SU-DHL-6 (cell line): ENCODE measurements around the gene SLC28A3.

ENCODE experiments used
- H2AFZ ChIP-seq: fragments of 200-600 bp; sonication (generic); 2 replicates; pipeline ENCODE4 v1.6.1; 2014; ENCODE audit warnings: low read depth, mild to moderate bottlenecking, moderate library complexity, mixed read lengths, antibody characterized with exemption, low read length; ENCODE audit not compliant: severe bottlenecking
- H3F3A ChIP-seq: fragments of 200-600 bp; shearing (Covaris generic); 2 replicates; pipeline ENCODE4 v1.6.0; 2016; ENCODE audit warnings: antibody characterized with exemption, mild to moderate bottlenecking; ENCODE audit not compliant: insufficient read depth
- H3K27ac ChIP-seq: fragments of 200-600 bp; sonication (generic); 2 replicates; pipeline ENCODE4 v1.5.1; 2016; ENCODE audit warnings: low read depth, mild to moderate bottlenecking, low read length, moderate library complexity, mixed read lengths
- H3K27me3 ChIP-seq: fragments of 200-600 bp; sonication (generic), shearing (Covaris generic); 2 replicates; pipeline ENCODE4 v1.6.0; 2014; ENCODE audit warnings: mild to moderate bottlenecking, low read length
- H3K36me3 ChIP-seq: fragments of 200-600 bp; sonication (generic); 2 replicates; pipeline ENCODE4 v1.6.1; 2014; ENCODE audit warnings: mild to moderate bottlenecking, low read length, mixed read lengths
- H3K4me2 ChIP-seq: fragments of 300-600, 200-600 bp; shearing (Covaris generic), sonication (generic); 2 replicates; pipeline ENCODE4 v1.6.0; 2014; ENCODE audit warnings: low read length, low read depth, mild to moderate bottlenecking; ENCODE audit not compliant: poor library complexity, severe bottlenecking
- H3K4me3 ChIP-seq: fragments of 200-600 bp; sonication (generic); 2 replicates; pipeline ENCODE4 v1.5.1; 2014; ENCODE audit warnings: antibody characterized with exemption, low read length, mild to moderate bottlenecking, mixed read lengths; ENCODE audit not compliant: insufficient read depth, poor library complexity, severe bottlenecking
- H3K79me2 ChIP-seq: fragments of 200-600 bp; sonication (generic); 2 replicates; pipeline ENCODE4 v1.6.1; 2014; ENCODE audit warnings: mild to moderate bottlenecking, low read length, moderate library complexity; ENCODE audit not compliant: insufficient read depth
- H3K9ac ChIP-seq: fragments of 200-600 bp; sonication (generic); 2 replicates; pipeline ENCODE4 v1.7.0; 2014; ENCODE audit warnings: mild to moderate bottlenecking, low read length
- H3K9me2 ChIP-seq: fragments of 200-600 bp; sonication (generic); replicated peaks from 2 replicates; pipeline ENCODE4 v1.6.1; 2014; ENCODE audit warnings: low read length; ENCODE audit not compliant: insufficient read depth
- H3K9me3 ChIP-seq: fragments of 200-600 bp; sonication (generic); 2 replicates; pipeline ENCODE4 v1.6.1; 2014; ENCODE audit warnings: low read length, mixed read lengths; ENCODE audit not compliant: insufficient read depth
- H4K20me1 ChIP-seq: fragments of 200-600 bp; sonication (generic); 2 replicates; pipeline ENCODE4 v1.6.1; 2014; ENCODE audit warnings: low read depth, mild to moderate bottlenecking, antibody characterized with exemption, low read length, moderate library complexity, mixed read lengths
- CTCF ChIP-seq: fragments of 200-600 bp; sonication (generic); IDR thresholded peaks from one replicate; pipeline ENCODE4 v1.5.1; 2017; ENCODE audit warnings: antibody characterized with exemption, mild to moderate bottlenecking, low read length, moderate library complexity; ENCODE audit not compliant: insufficient read depth, poor library complexity, severe bottlenecking
- EZH2phosphoT487 ChIP-seq: fragments of 200-600 bp; sonication (generic), shearing (Covaris generic); conservative IDR thresholded peaks from 2 replicates; pipeline ENCODE4 v1.6.1; 2018; ENCODE audit warnings: mild to moderate bottlenecking, antibody characterized with exemption, low read length, moderate library complexity, mixed read lengths

Gene SLC28A3

DNA sequence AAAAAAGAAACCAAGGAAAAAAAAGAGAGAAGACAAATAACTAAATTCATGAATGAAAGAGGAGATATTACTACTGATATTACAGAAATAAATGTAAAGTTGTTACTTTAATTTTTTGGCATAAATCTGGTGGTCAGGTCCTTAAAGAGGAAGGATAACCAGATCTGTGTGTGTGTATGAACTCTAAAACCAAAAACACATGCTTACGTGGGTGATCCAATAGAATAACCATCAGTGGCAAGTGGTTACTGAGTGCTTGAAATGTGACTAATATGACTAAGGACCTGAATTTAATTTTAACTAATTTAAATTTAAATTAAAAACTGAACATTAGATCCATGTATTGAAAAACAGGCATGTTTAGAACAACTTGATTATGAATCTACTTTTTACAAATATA is 10.3 kb downstream of the SLC28A3 start:
- H3F3A ChIP-seq = no peaks in the 10 kb centered on the region
- no peak overlapping the region for H3K9ac ChIP-seq
- H3K27ac ChIP-seq = no peak overlapping the region
- TF ChIP-seq CTCF = no peak
- no peak for TF ChIP-seq EZH2phosphoT487
- H3K36me3 ChIP-seq = no peaks in the 10 kb centered on the region
- no peaks in the 10 kb centered on the region for H3K79me2 ChIP-seq
- H2AFZ ChIP-seq = no peak overlapping the region
- H3K9me3 ChIP-seq = no peaks in the 10 kb centered on the region
- no peak overlapping the region for H3K4me2 ChIP-seq
- H3K27me3 ChIP-seq = no peaks in the 10 kb centered on the region
- H4K20me1 ChIP-seq = no peaks in the 10 kb centered on the region
- H3K4me3 ChIP-seq = no peak overlapping the region
- H3K9me2 ChIP-seq = no peaks in the 10 kb centered on the region

GRCh38 chr9:84327184-84327583 is 13.4 kb downstream of the SLC28A3 start:
- Histone ChIP-seq H3K9me3 (no peaks in the 10 kb centered on the region), H3K9me2 (no peaks in the 10 kb centered on the region), H4K20me1 (no peaks in the 10 kb centered on the region), H3K4me2 (no peak overlapping the region), H3K36me3 (no peaks in the 10 kb centered on the region), H2AFZ (no peak overlapping the region), H3K27me3 (no peaks in the 10 kb centered on the region), H3F3A (no peaks in the 10 kb centered on the region), H3K4me3 (no peak overlapping the region), H3K9ac (no peak overlapping the region), H3K79me2 (no peaks in the 10 kb centered on the region), H3K27ac (no peak overlapping the region)
- TF ChIP-seq CTCF = no peak
- no peak for TF ChIP-seq EZH2phosphoT487

GRCh38 chr9:84325347-84325973 is 15.1 kb downstream of the SLC28A3 start:
- no peak overlapping the region for H3K4me2 ChIP-seq
- no peaks in the 10 kb centered on the region for H3K79me2 ChIP-seq
- no peaks in the 10 kb centered on the region for H3K36me3 ChIP-seq
- H3K27ac ChIP-seq = no peak overlapping the region
- no peaks in the 10 kb centered on the region for H3K9me2 ChIP-seq
- no peak overlapping the region for H2AFZ ChIP-seq
- TF ChIP-seq EZH2phosphoT487 (no peak), CTCF (no peak)
- no peaks in the 10 kb centered on the region for H3K9me3 ChIP-seq
- H4K20me1 ChIP-seq = no peaks in the 10 kb centered on the region
- H3K9ac ChIP-seq = no peak overlapping the region
- H3K4me3 ChIP-seq = no peak overlapping the region
- no peaks in the 10 kb centered on the region for H3F3A ChIP-seq
- no peaks in the 10 kb centered on the region for H3K27me3 ChIP-seq
